ENCODE data around the gene URM1. TPM values are rescaled to one million over a fixed set of nuclear protein-coding genes. Genes with fewer than 3 reads are reported as not detected.
"Not testable (repeated sequence)": the region's sequence is repeated elsewhere in the genome, so short reads cannot be mapped to it uniquely, and the experiment has no call there.

The URM1 gene
- total RNA-seq, 3 donors from 2014 or later, result 49.3 to 57.9 (median 51.8) TPM

- H3K36me3 ChIP-seq (ENCODE audit: low read depth), result no peaks in the 10 kb centered on the region
- peaks cover 15% of the 10 kb centered on the region for H3K4me1 ChIP-seq (ENCODE audit: low read depth)
- no peaks in the 10 kb centered on the region for H3K9me3 ChIP-seq
- H3K4me3 ChIP-seq, result no peak overlapping the region
- DNase-seq (no peak), ATAC-seq (no peak)
- TF ChIP-seq CTCF (IDR thresholded peaks at IDR 0.05), result no peak
- intact Hi-C loops (cut with DNase I, micrococcal nuclease), result no loop called here
Measured at GRCh38 chr9:128324401-128324800, 46.8 kb upstream of the URM1 start.

GRCh38 chr9:128325629-128326028 lies 45.5 kb upstream of the URM1 start:
- intact Hi-C loops (cut with DNase I, micrococcal nuclease), result no loop called here
- DNase-seq (no peak), ATAC-seq (no peak)
- Histone ChIP-seq H3K4me1 (ENCODE audit: low read depth) (peaks cover 15% of the 10 kb centered on the region), H3K9me3 (no peaks in the 10 kb centered on the region), H3K4me3 (no peak overlapping the region), H3K36me3 (ENCODE audit: low read depth) (no peaks in the 10 kb centered on the region)
- TF ChIP-seq CTCF (IDR thresholded peaks at IDR 0.05), result no peak

- H3K4me1 ChIP-seq (ENCODE audit: low read depth), result no peaks in the 10 kb centered on the region
- H3K36me3 ChIP-seq (ENCODE audit: low read depth), result no peaks in the 10 kb centered on the region
- no peak overlapping the region for H3K4me3 ChIP-seq
- DNase-seq (no peak), ATAC-seq (no peak)
- TF ChIP-seq CTCF (IDR thresholded peaks at IDR 0.05), result no peak
- no peaks in the 10 kb centered on the region for H3K9me3 ChIP-seq
- intact Hi-C loops (cut with DNase I, micrococcal nuclease), result no loop called here
Measured at GRCh38 chr9:128333451-128333869, 37.7 kb upstream of the URM1 start.

- H3K4me3 ChIP-seq, result no peak overlapping the region
- ATAC-seq, result no peak
- no peaks in the 10 kb centered on the region for H3K4me1 ChIP-seq (ENCODE audit: low read depth)
- TF ChIP-seq CTCF (IDR thresholded peaks at IDR 0.05), result no peak
- intact Hi-C loops (cut with DNase I, micrococcal nuclease), result no loop called here
- DNase-seq, result no peak
- no peaks in the 10 kb centered on the region for H3K36me3 ChIP-seq (ENCODE audit: low read depth)
- no peaks in the 10 kb centered on the region for H3K9me3 ChIP-seq
Measured at GRCh38 chr9:128335161-128335560, 36.0 kb upstream of the URM1 start.

- no peak for ATAC-seq
- no peaks in the 10 kb centered on the region for H3K9me3 ChIP-seq
- no peak for TF ChIP-seq CTCF (IDR thresholded peaks at IDR 0.05)
- H3K4me3 ChIP-seq, result no peak overlapping the region
- intact Hi-C loops (cut with DNase I, micrococcal nuclease), result no loop called here
- no peaks in the 10 kb centered on the region for H3K36me3 ChIP-seq (ENCODE audit: low read depth)
- no peaks in the 10 kb centered on the region for H3K4me1 ChIP-seq (ENCODE audit: low read depth)
- DNase-seq, result no peak
Measured at GRCh38 chr9:128335914-128336313, 35.3 kb upstream of the URM1 start.

- no peak for TF ChIP-seq CTCF (IDR thresholded peaks at IDR 0.05)
- Histone ChIP-seq H3K4me3 (no peak overlapping the region), H3K36me3 (ENCODE audit: low read depth) (no peaks in the 10 kb centered on the region), H3K9me3 (no peaks in the 10 kb centered on the region), H3K4me1 (ENCODE audit: low read depth) (no peaks in the 10 kb centered on the region)
- DNase-seq (no peak), ATAC-seq (no peak)
- intact Hi-C loops (cut with DNase I, micrococcal nuclease), result no loop called here
Measured at GRCh38 chr9:128337936-128338335, 33.2 kb upstream of the URM1 start.

GRCh38 chr9:128338852-128339614 lies 32.1 kb upstream of the URM1 start:
- intact Hi-C loops (cut with DNase I, micrococcal nuclease), result not testable (repeated sequence)

More at GRCh38 chr9:128338852-128339614, 32.1 kb upstream of the URM1 start:
- not testable (repeated sequence) for H3K9me3 ChIP-seq; H3K36me3 ChIP-seq (ENCODE audit: low read depth); H3K4me1 ChIP-seq (ENCODE audit: low read depth); ATAC-seq; DNase-seq; H3K4me3 ChIP-seq

All from mucosa of descending colon (tissue), 3 donors.